Cardiac fibroblast (primary cell): Measurements from ENCODE around the gene CACNB2.
A peak's percentile ranks its signal among the peaks of the same experiment; 100 is the strongest.

Experiments used
- DNase-seq, 2 donors: peaks; one replicate each; pipeline versions ENCODE4 v3.0.0 to v3.0.0-alpha.2; 2010; ENCODE audit warnings: low read depth in 2 of 2
- H3K4me3 ChIP-seq, 2 donors: replicated peaks in 1 of 2; 1 replicate in 1 of 2; 2 replicates in 1 of 2; pipeline ENCODE4 v1.5.1; 2011; ENCODE audit warnings: low read depth in 2 of 2, low read length in 2 of 2, mild to moderate bottlenecking in 2 of 2, moderate library complexity in 1 of 2
- CTCF ChIP-seq: IDR thresholded peaks from one replicate; pipeline ENCODE4 v1.5.1; 2011; ENCODE audit warnings: low read depth, mild to moderate bottlenecking, low read length, inconsistent platforms

CACNB2 gene

GRCh38 chr10:18216482-18216881, 76.3 kb downstream of the CACNB2 start:
- DNase-seq: peak; percentile 63 to 64
- TF ChIP-seq CTCF: peak; percentile 55
- no peak overlapping the region for H3K4me3 ChIP-seq

- no peak for TF ChIP-seq CTCF
- no peak for DNase-seq
- H3K4me3 ChIP-seq: no peak overlapping the region
These were observed 77.4 kb downstream of the CACNB2 start for GRCh38 chr10:18217577-18217976.

GRCh38 chr10:18219146-18219545, 78.9 kb downstream of the CACNB2 start:
- H3K4me3 ChIP-seq: no peak overlapping the region
- DNase-seq: peak in 1 of 2 donors; percentile 12
- no peak for TF ChIP-seq CTCF

- TF ChIP-seq CTCF: no peak
- DNase-seq: no peak
- H3K4me3 ChIP-seq: no peak overlapping the region
These were observed 80.9 kb downstream of the CACNB2 start for GRCh38 chr10:18221123-18221522.

- no peak for DNase-seq
- no peak for TF ChIP-seq CTCF
- H3K4me3 ChIP-seq: no peak overlapping the region
These were observed 81.7 kb downstream of the CACNB2 start for GRCh38 chr10:18221882-18222281.

- peak in 1 of 2 donors; percentile 4 for DNase-seq
- no peak for TF ChIP-seq CTCF
- H3K4me3 ChIP-seq: no peak overlapping the region
These were observed 82.6 kb downstream of the CACNB2 start for GRCh38 chr10:18222866-18223265.

- H3K4me3 ChIP-seq: no peak overlapping the region
- no peak for DNase-seq
- TF ChIP-seq CTCF: no peak
These were observed 83.7 kb downstream of the CACNB2 start for GRCh38 chr10:18223898-18224297.
